ENCODE data around the gene SMOC2.

Gene SMOC2

GRCh38 chr6:168440520-168441433, at the start of gene SMOC2:
Gene SMOC2, plus strand, starts transcription at chr6:168441184. Its CDS starts 187 bp downstream, at chr6:168441371.
- Mint-ChIP-seq H3K9me3 (no peaks in the 10 kb centered on the region), H3K4me1 (no peaks in the 10 kb centered on the region), H3K36me3 (no peaks in the 10 kb centered on the region), H3K27ac (no peak within 1 kb of the TSS), H3K4me3 (no peak within 1 kb of the TSS), H3K27me3 (peaks cover 65% of the 10 kb centered on the region)
- CTCF ChIA-PET, result no interaction called here
- no peak for DNase-seq

GRCh38 chr6:168393126-168393870, 47.7 kb upstream of the SMOC2 start:
- Mint-ChIP-seq H3K27me3 (peaks cover 3% of the 10 kb centered on the region), H3K27ac (no peak overlapping the region), H3K4me3 (no peak overlapping the region), H3K36me3 (no peaks in the 10 kb centered on the region), H3K9me3 (peaks cover 2% of the 10 kb centered on the region), H3K4me1 (no peaks in the 10 kb centered on the region)
- DNase-seq, result no peak
- CTCF ChIA-PET, result no interaction called here

DNA sequence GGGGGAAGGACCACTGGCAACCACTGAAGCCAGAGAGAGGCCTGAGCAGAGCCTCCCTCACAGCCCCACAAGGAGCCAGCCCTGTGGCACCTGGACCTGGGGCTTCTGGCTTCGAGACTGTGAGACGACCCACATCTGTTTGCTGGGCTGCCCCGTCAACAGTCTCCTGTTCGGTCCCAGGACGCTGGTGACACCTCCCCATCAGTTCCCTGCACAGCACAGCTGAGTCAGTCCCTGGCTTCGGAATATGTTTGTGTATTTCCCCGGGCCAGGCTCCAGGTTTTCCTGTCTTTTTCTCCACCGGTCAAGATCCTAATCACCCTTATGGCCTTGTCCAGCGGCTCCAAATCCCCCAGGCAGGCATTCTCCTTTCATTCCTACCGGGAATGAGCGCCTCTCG, 46.4 kb upstream of the SMOC2 start:
- peaks cover 3% of the 10 kb centered on the region for H3K27me3 Mint-ChIP-seq
- H3K4me1 Mint-ChIP-seq, result no peaks in the 10 kb centered on the region
- DNase-seq, result no peak
- CTCF ChIA-PET, result no interaction called here
- peaks cover 2% of the 10 kb centered on the region for H3K9me3 Mint-ChIP-seq
- H3K4me3 Mint-ChIP-seq, result no peak overlapping the region
- H3K27ac Mint-ChIP-seq, result no peak overlapping the region
- H3K36me3 Mint-ChIP-seq, result no peaks in the 10 kb centered on the region

- H3K27me3 Mint-ChIP-seq, result peaks cover 3% of the 10 kb centered on the region
- DNase-seq, result no peak
- CTCF ChIA-PET, result no interaction called here
- H3K9me3 Mint-ChIP-seq, result peaks cover 2% of the 10 kb centered on the region
- no peaks in the 10 kb centered on the region for H3K4me1 Mint-ChIP-seq
- no peak overlapping the region for H3K27ac Mint-ChIP-seq
- H3K4me3 Mint-ChIP-seq, result no peak overlapping the region
- H3K36me3 Mint-ChIP-seq, result no peaks in the 10 kb centered on the region
Observed at GRCh38 chr6:168395983-168396382, 45.0 kb upstream of the SMOC2 start.

- no peaks in the 10 kb centered on the region for H3K4me1 Mint-ChIP-seq
- H3K27ac Mint-ChIP-seq, result no peak overlapping the region
- H3K9me3 Mint-ChIP-seq, result peaks cover 2% of the 10 kb centered on the region
- no peak for DNase-seq
- H3K4me3 Mint-ChIP-seq, result no peak overlapping the region
- CTCF ChIA-PET, result no interaction called here
- H3K27me3 Mint-ChIP-seq, result peaks cover 3% of the 10 kb centered on the region
- H3K36me3 Mint-ChIP-seq, result no peaks in the 10 kb centered on the region
Observed at GRCh38 chr6:168396561-168396960, 44.4 kb upstream of the SMOC2 start.

- H3K4me1 Mint-ChIP-seq, result no peaks in the 10 kb centered on the region
- H3K4me3 Mint-ChIP-seq, result no peak overlapping the region
Observed at GRCh38 chr6:168397012-168397411, 44.0 kb upstream of the SMOC2 start.

GRCh38 chr6:168400037-168400436, 40.9 kb upstream of the SMOC2 start:
- H3K36me3 Mint-ChIP-seq, result no peaks in the 10 kb centered on the region
- H3K4me1 Mint-ChIP-seq, result no peaks in the 10 kb centered on the region
- no peak for DNase-seq
- H3K4me3 Mint-ChIP-seq, result no peak overlapping the region
- no peak overlapping the region for H3K27ac Mint-ChIP-seq
- peaks cover 3% of the 10 kb centered on the region for H3K27me3 Mint-ChIP-seq
- CTCF ChIA-PET, result no interaction called here
- no peaks in the 10 kb centered on the region for H3K9me3 Mint-ChIP-seq

More at GRCh38 chr6:168397012-168397411, 44.0 kb upstream of the SMOC2 start:
- CTCF ChIA-PET, result no interaction called here
- no peak for DNase-seq
- Mint-ChIP-seq H3K27ac (no peak overlapping the region), H3K27me3 (peaks cover 3% of the 10 kb centered on the region), H3K9me3 (peaks cover 2% of the 10 kb centered on the region), H3K36me3 (no peaks in the 10 kb centered on the region)

GRCh38 chr6:168403370-168404005, 37.5 kb upstream of the SMOC2 start:
- CTCF ChIA-PET, result no interaction called here
- Mint-ChIP-seq H3K4me3 (no peak overlapping the region), H3K36me3 (no peaks in the 10 kb centered on the region), H3K27me3 (no peaks in the 10 kb centered on the region), H3K27ac (no peak overlapping the region), H3K9me3 (no peaks in the 10 kb centered on the region), H3K4me1 (no peaks in the 10 kb centered on the region)
- DNase-seq, result no peak

- CTCF ChIA-PET, result no interaction called here
- H3K4me1 Mint-ChIP-seq, result no peaks in the 10 kb centered on the region
- no peaks in the 10 kb centered on the region for H3K9me3 Mint-ChIP-seq
- no peak for DNase-seq
- no peaks in the 10 kb centered on the region for H3K36me3 Mint-ChIP-seq
- no peak overlapping the region for H3K4me3 Mint-ChIP-seq
- no peaks in the 10 kb centered on the region for H3K27me3 Mint-ChIP-seq
- no peak overlapping the region for H3K27ac Mint-ChIP-seq
Observed at GRCh38 chr6:168404560-168404959, 36.4 kb upstream of the SMOC2 start.

GRCh38 chr6:168407842-168408241, 33.1 kb upstream of the SMOC2 start:
- CTCF ChIA-PET, result no interaction called here
- Mint-ChIP-seq H3K27ac (no peak overlapping the region), H3K36me3 (no peaks in the 10 kb centered on the region), H3K4me1 (no peaks in the 10 kb centered on the region), H3K9me3 (no peaks in the 10 kb centered on the region), H3K4me3 (no peak overlapping the region), H3K27me3 (no peaks in the 10 kb centered on the region)
- DNase-seq, result no peak

DNA sequence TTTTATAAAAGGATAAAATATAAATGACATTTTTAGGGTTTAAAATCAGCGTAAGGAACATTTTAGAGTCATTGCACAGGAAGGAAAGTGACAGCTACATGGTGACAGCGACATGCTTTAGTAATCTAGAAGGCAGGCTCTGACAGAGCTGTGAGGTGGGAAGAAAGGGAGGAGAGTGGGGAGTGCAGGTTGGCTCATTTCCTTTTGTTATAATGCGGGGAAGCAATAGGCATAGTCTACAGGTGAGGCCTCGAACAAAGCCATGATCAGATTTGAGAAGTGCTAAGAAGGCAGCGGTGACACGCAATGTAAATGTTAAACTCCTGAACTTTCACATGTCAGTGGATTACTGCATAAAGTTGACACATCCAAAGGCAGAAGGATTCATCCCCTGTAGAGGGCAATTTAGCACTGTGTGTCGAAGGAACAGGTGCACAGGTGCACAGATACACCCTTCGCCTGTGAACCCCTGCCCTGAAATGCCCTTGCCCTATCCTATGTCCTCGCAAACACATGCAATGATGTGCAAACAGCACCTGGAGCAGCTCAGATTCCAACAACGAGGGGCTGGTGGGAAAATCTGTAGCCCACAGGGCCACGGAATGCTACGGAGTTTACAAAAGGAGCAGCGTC, 32.4 kb upstream of the SMOC2 start:
- no peaks in the 10 kb centered on the region for H3K9me3 Mint-ChIP-seq
- H3K27ac Mint-ChIP-seq, result no peak overlapping the region
- CTCF ChIA-PET, result no interaction called here
- H3K27me3 Mint-ChIP-seq, result no peaks in the 10 kb centered on the region
- H3K4me1 Mint-ChIP-seq, result no peaks in the 10 kb centered on the region
- DNase-seq, result no peak
- H3K4me3 Mint-ChIP-seq, result no peak overlapping the region
- no peaks in the 10 kb centered on the region for H3K36me3 Mint-ChIP-seq

DNA sequence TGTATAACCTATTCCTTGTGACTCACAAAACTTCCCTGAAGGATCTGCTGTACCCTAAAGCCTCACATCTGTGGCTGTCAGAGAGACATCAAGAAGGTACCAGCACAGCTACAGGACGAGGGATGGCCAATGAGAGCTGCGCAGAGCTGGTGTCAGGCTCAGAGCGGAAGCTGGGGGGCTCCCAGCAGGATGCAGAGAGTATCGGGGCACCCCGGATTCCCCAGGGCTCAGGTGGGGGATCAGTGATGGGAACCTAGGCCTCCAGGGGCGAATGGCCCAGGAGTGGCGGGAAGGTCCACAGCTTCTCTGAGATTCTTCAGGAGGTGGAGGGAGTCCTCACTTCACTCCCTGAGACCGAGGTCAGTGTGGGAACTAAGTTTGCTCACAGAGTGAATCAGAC, 30.9 kb upstream of the SMOC2 start:
- no peak overlapping the region for H3K4me3 Mint-ChIP-seq
- no peaks in the 10 kb centered on the region for H3K36me3 Mint-ChIP-seq
- no peak overlapping the region for H3K27ac Mint-ChIP-seq
- no peak for DNase-seq
- no peaks in the 10 kb centered on the region for H3K4me1 Mint-ChIP-seq
- H3K9me3 Mint-ChIP-seq, result no peaks in the 10 kb centered on the region
- H3K27me3 Mint-ChIP-seq, result no peaks in the 10 kb centered on the region
- CTCF ChIA-PET, result no interaction called here

- Mint-ChIP-seq H3K9me3 (no peaks in the 10 kb centered on the region), H3K4me3 (no peak overlapping the region), H3K4me1 (no peaks in the 10 kb centered on the region), H3K27ac (no peak overlapping the region), H3K36me3 (no peaks in the 10 kb centered on the region), H3K27me3 (no peaks in the 10 kb centered on the region)
- DNase-seq, result no peak
- CTCF ChIA-PET, result no interaction called here
Observed at GRCh38 chr6:168410554-168411011, 30.4 kb upstream of the SMOC2 start.

- no peak for DNase-seq
- Mint-ChIP-seq H3K4me3 (no peak overlapping the region), H3K36me3 (no peaks in the 10 kb centered on the region), H3K27ac (no peak overlapping the region), H3K27me3 (no peaks in the 10 kb centered on the region), H3K9me3 (no peaks in the 10 kb centered on the region), H3K4me1 (no peaks in the 10 kb centered on the region)
- CTCF ChIA-PET, result no interaction called here
Observed at GRCh38 chr6:168411130-168411529, 29.9 kb upstream of the SMOC2 start.
